CD14-positive monocyte (primary cell): ENCODE results near the gene CCDC141. TPM values are rescaled to one million over a fixed set of nuclear protein-coding genes. Genes with fewer than 3 reads are reported as not detected.

Experiments
- DNase-seq, 3 donors: peaks; one replicate each; pipeline ENCODE4 v3.0.0-alpha.2; 2011 to 2022
- H2AFZ ChIP-seq: 2 replicates; pipeline ENCODE4 v1.6.0; 2012; ENCODE audit warnings: mild to moderate bottlenecking, low read depth, low read length, inconsistent platforms; ENCODE audit not compliant: insufficient read depth, poor library complexity, severe bottlenecking
- H3K27ac ChIP-seq, 2 donors: 1 replicate in 1 of 2; 2 replicates in 1 of 2; pipeline ENCODE4 v1.5.1; 2012 to 2013; ENCODE audit warnings: low read length in 2 of 2, control low read depth in 1 of 2, inconsistent platforms in 1 of 2, low read depth in 1 of 2, mild to moderate bottlenecking in 1 of 2
- H3K27me3 ChIP-seq, 2 donors: one replicate each; pipeline versions ENCODE4 v1.6.0 to v1.6.1; 2011 to 2013; ENCODE audit warnings: low read length in 2 of 2; ENCODE audit not compliant: control insufficient read depth in 2 of 2, insufficient read depth in 2 of 2
- H3K36me3 ChIP-seq, 2 donors: replicated peaks in 1 of 2; 1 replicate in 1 of 2; 2 replicates in 1 of 2; pipeline versions ENCODE4 v1.5.1 to v1.6.1; 2012 to 2013; ENCODE audit warnings: low read length in 2 of 2, control low read depth in 1 of 2, inconsistent platforms in 1 of 2, mild to moderate bottlenecking in 1 of 2; ENCODE audit not compliant: insufficient read depth in 2 of 2, control insufficient read depth in 1 of 2
- H3K4me1 ChIP-seq, 2 donors: 1 replicate in 1 of 2; 2 replicates in 1 of 2; pipeline versions ENCODE4 v1.5.1 to v1.6.1; 2012 to 2013; ENCODE audit warnings: low read length in 2 of 2, control low read depth in 1 of 2, inconsistent platforms in 1 of 2, mild to moderate bottlenecking in 1 of 2, moderate library complexity in 1 of 2; ENCODE audit not compliant: insufficient read depth in 2 of 2, control insufficient read depth in 1 of 2
- H3K4me2 ChIP-seq: replicated peaks from 2 replicates; pipeline ENCODE3; 2012; ENCODE audit warnings: low read length, moderate library complexity, mild to moderate bottlenecking; ENCODE audit not compliant: poor library complexity, severe bottlenecking; ENCODE audit errors: extremely low read depth
- H3K4me3 ChIP-seq, 3 experiments: fragments of 200-600 bp in 1 of 3; sonication (generic) in 1 of 3; replicated peaks in 1 of 3; 1 replicate in 2 of 3; 2 replicates in 1 of 3; pipeline ENCODE4 v1.5.1; 2011 to 2013; ENCODE audit warnings: low read length in 3 of 3, mild to moderate bottlenecking in 3 of 3, control low read depth in 2 of 3, low read depth in 2 of 3, inconsistent platforms in 1 of 3, moderate library complexity in 1 of 3
- H3K79me2 ChIP-seq: 2 replicates; pipeline ENCODE4 v1.6.0; 2012; ENCODE audit warnings: mild to moderate bottlenecking, control low read depth, inconsistent platforms, low read length, moderate library complexity; ENCODE audit not compliant: insufficient read depth
- H3K9ac ChIP-seq: 2 replicates; pipeline ENCODE4 v1.6.0; 2017; ENCODE audit warnings: low read length, mild to moderate bottlenecking; ENCODE audit not compliant: insufficient read depth, poor library complexity, severe bottlenecking
- H3K9me3 ChIP-seq, 2 donors: replicated peaks in 1 of 2; 1 replicate in 1 of 2; 2 replicates in 1 of 2; pipeline versions ENCODE4 v1.5.1 to v1.6.1; 2012 to 2013; ENCODE audit warnings: low read length in 2 of 2, control low read depth in 1 of 2; ENCODE audit not compliant: control insufficient read depth in 1 of 2, insufficient read depth in 1 of 2
- H4K20me1 ChIP-seq: 2 replicates; pipeline ENCODE4 v1.6.0; 2012; ENCODE audit warnings: mild to moderate bottlenecking, low read length, control low read depth, moderate library complexity; ENCODE audit not compliant: insufficient read depth
- H3K27ac Mint-ChIP-seq, 7 donors: one replicate each; pipeline ENCODE4 v1.8.0; 2020; ENCODE audit warnings: mild to moderate bottlenecking in 7 of 7, mixed read lengths in 7 of 7, moderate library complexity in 6 of 7, inconsistent platforms in 2 of 7
- H3K27me3 Mint-ChIP-seq, 3 donors: one replicate each; pipeline ENCODE4 v1.8.0; 2021 to 2022; ENCODE audit warnings: low read depth in 3 of 3, mild to moderate bottlenecking in 3 of 3, mixed read lengths in 3 of 3, moderate library complexity in 3 of 3, inconsistent platforms in 1 of 3
- H3K36me3 Mint-ChIP-seq, 2 donors: one replicate each; pipeline ENCODE4 v1.8.0; 2020; ENCODE audit warnings: mixed read lengths in 2 of 2, inconsistent platforms in 1 of 2, mild to moderate bottlenecking in 1 of 2
- H3K4me1 Mint-ChIP-seq: one replicate; pipeline ENCODE4 v1.8.0; 2020; ENCODE audit warnings: mild to moderate bottlenecking, mixed read lengths
- H3K4me3 Mint-ChIP-seq, 2 donors: one replicate each; pipeline ENCODE4 v1.8.0; 2020; ENCODE audit warnings: mild to moderate bottlenecking in 2 of 2, mixed read lengths in 2 of 2, moderate library complexity in 1 of 2
- H3K9me3 Mint-ChIP-seq, 7 donors: one replicate each; pipeline ENCODE4 v1.8.0; 2020 to 2022; ENCODE audit warnings: mixed read lengths in 7 of 7, mild to moderate bottlenecking in 6 of 7, moderate library complexity in 6 of 7, inconsistent platforms in 2 of 7
- CTCF ChIP-seq: fragments of 200-600 bp; IDR thresholded peaks from one replicate; pipeline ENCODE4 v1.8.0; 2022; ENCODE audit warnings: antibody characterized with exemption, mild to moderate bottlenecking
- WGBS: methylation state at CpG from one replicate; pipeline ENCODE4 v1.1.5; 2013; ENCODE audit warnings: missing lambda C conversion rate; ENCODE audit not compliant: insufficient coverage; 5-methylcytosine and 5-hydroxymethylcytosine counted together
- intact Hi-C, 2 donors: fragments of 100-400 bp; cut with micrococcal nuclease; formaldehyde crosslinking; loops; one replicate each; pipeline versions ENCODE4 v1.15.0 to v1.15.1; 2023
- polyA plus RNA-seq, 3 donors: library from polyadenylated mRNA; depleted of rRNA in 1 of 3; unstranded in 2 of 3; stranded (reverse) in 1 of 3; fragments of 300-500 nt in 2 of 3; fragments of >200 nt in 1 of 3; fragmentation: Illumina TruSeq in 2 of 3; gene quantifications; 1 replicate in 2 of 3; 2 replicates in 1 of 3; pipeline ENCODE4 v1.2.3, GENCODE V29; 2012 to 2021

CCDC141 gene
- polyA plus RNA-seq, 3 donors: not detected

GRCh38 chr2:178997067-178997466 is 52.9 kb downstream of the CCDC141 start:
- H3K4me3 Mint-ChIP-seq: no peak overlapping the region
- intact Hi-C loops: no loop called here
- Histone ChIP-seq H4K20me1 (no peaks in the 10 kb centered on the region), H3K4me1 (no peaks in the 10 kb centered on the region), H3K4me3 (no peak overlapping the region), H3K4me2 (no peak overlapping the region), H3K36me3 (no peaks in the 10 kb centered on the region), H3K9ac (no peak overlapping the region), H3K27me3 (no peaks in the 10 kb centered on the region), H2AFZ (no peak overlapping the region), H3K79me2 (no peaks in the 10 kb centered on the region), H3K27ac (no peak overlapping the region), H3K9me3 (peaks cover 0 to 7% of the 10 kb centered on the region in 2 donors)
- H3K4me1 Mint-ChIP-seq: no peaks in the 10 kb centered on the region
- no peak for DNase-seq
- H3K36me3 Mint-ChIP-seq: no peaks in the 10 kb centered on the region
- peaks cover 2 to 15% (median 12%) of the 10 kb centered on the region in 7 donors for H3K9me3 Mint-ChIP-seq
- 78% methylated on average over 1 of the region's 1 CpG for WGBS
- no peak overlapping the region for H3K27ac Mint-ChIP-seq
- TF ChIP-seq CTCF: no peak
- H3K27me3 Mint-ChIP-seq: no peaks in the 10 kb centered on the region

- no peak overlapping the region for H3K4me3 Mint-ChIP-seq
These were observed 55.7 kb downstream of the CCDC141 start for GRCh38 chr2:178994264-178994663.

More at GRCh38 chr2:178994264-178994663, 55.7 kb downstream of the CCDC141 start:
- no peaks in the 10 kb centered on the region for H3K4me1 Mint-ChIP-seq
- no peak overlapping the region for H3K4me2 ChIP-seq
- no peaks in the 10 kb centered on the region for H4K20me1 ChIP-seq
- no peaks in the 10 kb centered on the region for H3K36me3 Mint-ChIP-seq
- intact Hi-C loops: no loop called here
- no peaks in the 10 kb centered on the region for H3K36me3 ChIP-seq
- H3K27me3 Mint-ChIP-seq: peaks cover 0 to 2% (median 0%) of the 10 kb centered on the region in 3 donors
- H3K9me3 Mint-ChIP-seq: peaks cover under 1 to 15% (median 11%) of the 10 kb centered on the region in 7 donors
- 71% methylated on average over 3 of the region's 4 CpGs for WGBS
- H3K4me3 ChIP-seq: no peak overlapping the region
- H3K9me3 ChIP-seq: peaks cover 0 to 7% of the 10 kb centered on the region in 2 donors
- no peak overlapping the region for H2AFZ ChIP-seq
- no peaks in the 10 kb centered on the region for H3K4me1 ChIP-seq
- no peak for TF ChIP-seq CTCF
- no peak overlapping the region for H3K9ac ChIP-seq
- H3K27ac ChIP-seq: no peak overlapping the region
- no peak overlapping the region for H3K27ac Mint-ChIP-seq
- no peaks in the 10 kb centered on the region for H3K79me2 ChIP-seq
- no peaks in the 10 kb centered on the region for H3K27me3 ChIP-seq
- DNase-seq: no peak
